Measurements from ENCODE around the gene CACYBP. TPM values are rescaled to one million over a fixed set of nuclear protein-coding genes. Genes with fewer than 3 reads are reported as not detected.
A peak's percentile ranks its signal among the peaks of the same experiment; 100 is the strongest.

CACYBP gene
- total and polyA plus RNA-seq, 2 experiments from 2014 or later, result 209 to 453 TPM

GRCh38 chr1:175024773-175025172, 25.0 kb downstream of the CACYBP start:
- Histone ChIP-seq H3K79me2 (replicated peaks; ENCODE audit: insufficient read depth) (peaks cover 34% of the 10 kb centered on the region), H3K4me3 (no peak overlapping the region), H3K9me2 (ENCODE audit: insufficient read depth) (peaks cover 10% of the 10 kb centered on the region), H3K36me3 (ENCODE audit: insufficient read depth) (no peaks in the 10 kb centered on the region), H2AFZ (no peak overlapping the region), H3K27ac (ENCODE audit: low read depth) (no peak overlapping the region), H3K4me1 (ENCODE audit: insufficient read depth) (no peaks in the 10 kb centered on the region), H4K20me1 (replicated peaks; ENCODE audit: insufficient read depth) (no peaks in the 10 kb centered on the region), H3K27me3 (ENCODE audit: insufficient read depth) (no peaks in the 10 kb centered on the region), H3K4me2 (no peak overlapping the region), H3F3A (replicated peaks; ENCODE audit: low read depth) (no peaks in the 10 kb centered on the region)
- TF ChIP-seq REST (IDR thresholded peaks at IDR 0.05; ENCODE audit: unreplicated experiment) (no peak), ZNF114 (CRISPR knock-in tag; IDR thresholded peaks at IDR 0.05) (no peak), STAT1 (IDR thresholded peaks at IDR 0.05; ENCODE audit: unreplicated experiment) (no peak), CREB1 (CRISPR knock-in tag; IDR thresholded peaks at IDR 0.05; ENCODE audit: low read depth) (no peak), CTCF (conservative IDR thresholded peaks at IDR 0.05; ENCODE audit: low read depth in 2 of 2) (no peak), JUNB (IDR thresholded peaks at IDR 0.05; ENCODE audit: unreplicated experiment) (no peak)
- no peak for ATAC-seq
- Mint-ChIP-seq H3K4me3 (0 out of 3 replicates have a peak overlapping the region, but pooled peaks have one; percentile 6), H3K36me3 (ENCODE audit: low read depth) (no peaks in the 10 kb centered on the region), H3K27ac (no peak overlapping the region), H3K4me1 (peaks cover 2% of the 10 kb centered on the region; the same call in 2 of the 3 replicates), H3K27me3 (ENCODE audit: insufficient read depth, low read depth, poor library complexity) (peaks cover 5% of the 10 kb centered on the region), H3K9me3 (no peaks in the 10 kb centered on the region)
- no peak for DNase-seq (ENCODE audit: low spot score)

- no peaks in the 10 kb centered on the region for H3K9me2 ChIP-seq (ENCODE audit: insufficient read depth)
- H4K20me1 ChIP-seq (replicated peaks; ENCODE audit: insufficient read depth), result no peaks in the 10 kb centered on the region
- H3K4me3 ChIP-seq, result no peak overlapping the region
- H3K36me3 Mint-ChIP-seq (ENCODE audit: low read depth), result no peaks in the 10 kb centered on the region
- H3K27ac ChIP-seq (ENCODE audit: low read depth), result no peak overlapping the region
- H3K4me1 Mint-ChIP-seq, result peaks cover 27% of the 10 kb centered on the region
- no peak overlapping the region for H3K4me3 Mint-ChIP-seq
- 0 out of 2 replicates have a peak overlapping the region, but pooled peaks have one; percentile 32 for H2AFZ ChIP-seq
- H3F3A ChIP-seq (replicated peaks; ENCODE audit: low read depth), result no peaks in the 10 kb centered on the region
- no peak overlapping the region for H3K4me2 ChIP-seq
- peaks cover 17% of the 10 kb centered on the region for H3K4me1 ChIP-seq (ENCODE audit: insufficient read depth)
- no peak for ATAC-seq
- no peak overlapping the region for H3K27ac Mint-ChIP-seq
- no peaks in the 10 kb centered on the region for H3K27me3 ChIP-seq (ENCODE audit: insufficient read depth)
- peaks cover 4% of the 10 kb centered on the region for H3K27me3 Mint-ChIP-seq (ENCODE audit: insufficient read depth, low read depth, poor library complexity)
- no peak for DNase-seq (ENCODE audit: low spot score)
- H3K9me3 Mint-ChIP-seq, result no peaks in the 10 kb centered on the region
- no peaks in the 10 kb centered on the region for H3K79me2 ChIP-seq (replicated peaks; ENCODE audit: insufficient read depth)
- H3K36me3 ChIP-seq (ENCODE audit: insufficient read depth), result no peaks in the 10 kb centered on the region
- TF ChIP-seq EZH2phosphoT487 (IDR thresholded peaks at IDR 0.05; ENCODE audit: unreplicated experiment), result no peak
- TF ChIP-seq STAT1 (IDR thresholded peaks at IDR 0.05; ENCODE audit: unreplicated experiment), result no peak
- no peak for TF ChIP-seq JUNB (IDR thresholded peaks at IDR 0.05; ENCODE audit: unreplicated experiment)
- no peak for TF ChIP-seq CREB1 (CRISPR knock-in tag; IDR thresholded peaks at IDR 0.05; ENCODE audit: low read depth)
- TF ChIP-seq ZNF331 (CRISPR knock-in tag; IDR thresholded peaks at IDR 0.05; ENCODE audit: low read depth), result no peak
- TF ChIP-seq ETS1 (IDR thresholded peaks at IDR 0.05), result no peak
- no peak for TF ChIP-seq REST (IDR thresholded peaks at IDR 0.05; ENCODE audit: unreplicated experiment)
These were observed 34.2 kb downstream of the CACYBP start for GRCh38 chr1:175033953-175034352.
